ENCODE measurements around the gene KLK15.

KLK15 gene

GRCh38 chr19:50797429-50797780, 36.0 kb downstream of the KLK15 start:
- Histone ChIP-seq H3K27me3 (ENCODE audit: insufficient read depth, poor library complexity, severe bottlenecking) (no peaks in the 10 kb centered on the region), H3K27ac (replicated peaks) (no peak overlapping the region), H3K4me3 (replicated peaks; ENCODE audit: insufficient read depth, low read length) (no peak overlapping the region)
- TF ChIP-seq GABPA (IDR thresholded peaks at IDR 0.05; ENCODE audit: low read depth) (no peak), REST (IDR thresholded peaks at IDR 0.05; ENCODE audit: insufficient replicate concordance, low read depth) (no peak), POLR2AphosphoS5 (IDR thresholded peaks at IDR 0.05; ENCODE audit: low read depth) (no peak), SPI1 (IDR thresholded peaks at IDR 0.05; ENCODE audit: borderline replicate concordance, low read depth) (no peak), CTCF (IDR thresholded peaks at IDR 0.05; ENCODE audit: insufficient read depth, low read length) (no peak)
- DNase-seq (ENCODE audit: low read depth in 1 of 2, low spot score in 1 of 2): no peak

- no peak overlapping the region for H3K27ac ChIP-seq (replicated peaks)
- no peak for DNase-seq (ENCODE audit: low read depth in 1 of 2, low spot score in 1 of 2)
- TF ChIP-seq CTCF (IDR thresholded peaks at IDR 0.05; ENCODE audit: insufficient read depth, low read length) (no peak), GABPA (IDR thresholded peaks at IDR 0.05; ENCODE audit: low read depth) (no peak), POLR2AphosphoS5 (IDR thresholded peaks at IDR 0.05; ENCODE audit: low read depth) (peak; percentile 42; the same call in 1 of the 2 replicates)
- H3K4me3 ChIP-seq (replicated peaks; ENCODE audit: insufficient read depth, low read length): no peak overlapping the region
- H3K27me3 ChIP-seq (ENCODE audit: insufficient read depth, poor library complexity, severe bottlenecking): no peaks in the 10 kb centered on the region
These were observed 36.5 kb downstream of the KLK15 start for GRCh38 chr19:50796634-50797428.

- H3K27ac ChIP-seq (replicated peaks): no peak overlapping the region
These were observed 37.2 kb downstream of the KLK15 start for GRCh38 chr19:50796128-50796633.

More at GRCh38 chr19:50796128-50796633, 37.2 kb downstream of the KLK15 start:
- TF ChIP-seq REST (IDR thresholded peaks at IDR 0.05; ENCODE audit: insufficient replicate concordance, low read depth) (no peak), POLR2AphosphoS5 (IDR thresholded peaks at IDR 0.05; ENCODE audit: low read depth) (no peak)
- Histone ChIP-seq H3K27me3 (ENCODE audit: insufficient read depth, poor library complexity, severe bottlenecking) (no peaks in the 10 kb centered on the region), H3K4me3 (replicated peaks; ENCODE audit: insufficient read depth, low read length) (no peak overlapping the region)
- peak in 1 of 2 experiments; percentile 35 for DNase-seq (ENCODE audit: low read depth in 1 of 2, low spot score in 1 of 2)
